OCI-LY7 (cell line): ENCODE data around the gene PDCL2. TPM values are rescaled to one million over a fixed set of nuclear protein-coding genes. Genes with fewer than 3 reads are reported as not detected.
"Not testable (repeated sequence)": the region's sequence is repeated elsewhere in the genome, so short reads cannot be mapped to it uniquely, and the experiment has no call there.

ENCODE experiments used
- BruUV-seq: library from RNA; stranded (reverse); fragments of 400-500 nt; replicated peaks from 2 replicates; lab custom pipeline; 2021; lab: Mats Ljungman, UMichigan
- CTCF ChIA-PET: fragments of 300-600 bp; sonication (Branson Sonifier 250); formaldehyde crosslinking; loops from one replicate; lab custom pipeline; 2022; ENCODE audit warnings: antibody characterized with exemption; ENCODE audit not compliant: unreplicated experiment; lab: Charles Lee
- POLR2A ChIA-PET: fragments of 300-600 bp; sonication (Branson Sonifier 250); formaldehyde crosslinking; loops from one replicate; lab custom pipeline; 2022; ENCODE audit warnings: antibody characterized with exemption; lab: Charles Lee
- DNase-seq: peaks from one replicate; pipeline ENCODE4 v3.0.0-alpha.2; 2015; ENCODE audit warnings: low spot score
- H2AFZ ChIP-seq: fragments of 200-600 bp; sonication (generic), shearing (Covaris generic); 2 replicates; pipeline ENCODE4 v1.6.1; 2014; ENCODE audit warnings: mild to moderate bottlenecking, antibody characterized with exemption, low read length, moderate library complexity
- H3K27ac ChIP-seq: fragments of 200-600 bp; sonication (generic); 2 replicates; pipeline ENCODE4 v1.5.1; 2014; ENCODE audit warnings: mixed run types, low read depth, mild to moderate bottlenecking, moderate library complexity, low read length, inconsistent platforms; ENCODE audit not compliant: poor library complexity, severe bottlenecking
- H3K36me3 ChIP-seq: fragments of 200-600 bp; sonication (generic); 2 replicates; pipeline ENCODE4 v1.6.1; 2014; ENCODE audit warnings: mild to moderate bottlenecking, antibody characterized with exemption, low read length, moderate library complexity, mixed read lengths; ENCODE audit not compliant: insufficient read depth
- H3K4me1 ChIP-seq: fragments of 200-600 bp; sonication (generic); 2 replicates; pipeline ENCODE4 v1.5.1; 2014; ENCODE audit warnings: mild to moderate bottlenecking, low read length; ENCODE audit not compliant: insufficient read depth, poor library complexity, severe bottlenecking
- H3K4me2 ChIP-seq: fragments of 200-600 bp; sonication (generic); 2 replicates; pipeline ENCODE4 v1.6.1; 2014; ENCODE audit warnings: mild to moderate bottlenecking, low read length
- H3K4me3 ChIP-seq: fragments of 200-600 bp; sonication (generic); 2 replicates; pipeline ENCODE4 v1.5.1; 2014; ENCODE audit warnings: mild to moderate bottlenecking, low read depth, low read length; ENCODE audit not compliant: poor library complexity, severe bottlenecking
- H3K79me2 ChIP-seq: fragments of 200-600 bp; sonication (generic); 2 replicates; pipeline ENCODE4 v1.6.1; 2016; ENCODE audit warnings: low read depth, mild to moderate bottlenecking, low read length, moderate library complexity, mixed read lengths; ENCODE audit not compliant: insufficient read depth
- H3K9me2 ChIP-seq: fragments of 200-600 bp; sonication (generic); 2 replicates; pipeline ENCODE4 v1.6.1; 2016; ENCODE audit warnings: mild to moderate bottlenecking, low read length, mixed read lengths; ENCODE audit not compliant: insufficient read depth
- H3K9me3 ChIP-seq: fragments of 200-600 bp; sonication (generic); 2 replicates; pipeline ENCODE4 v1.6.1; 2014; ENCODE audit warnings: mild to moderate bottlenecking, mixed run types, low read length, mixed read lengths
- H4K20me1 ChIP-seq: fragments of 200-600 bp; sonication (generic); 2 replicates; pipeline ENCODE4 v1.6.1; 2014; ENCODE audit warnings: mild to moderate bottlenecking, antibody characterized with exemption, low read length, moderate library complexity, mixed read lengths; ENCODE audit not compliant: insufficient read depth
- EZH2phosphoT487 ChIP-seq: fragments of 200-600 bp; sonication (generic); IDR thresholded peaks from 2 replicates; pipeline ENCODE4 v1.6.1; 2018; ENCODE audit warnings: low read depth, borderline replicate concordance, mild to moderate bottlenecking, mixed run types, antibody characterized with exemption, low read length, moderate library complexity, mixed read lengths
- intact Hi-C: fragments of 100-400 bp; cut with micrococcal nuclease; formaldehyde crosslinking; loops from one replicate; pipeline ENCODE4 v1.10.0; 2022; ENCODE audit not compliant: unreplicated experiment
- total RNA-seq, 2 experiments: library from RNA; depleted of rRNA in 1 of 2; stranded (reverse); fragments of >200 nt in 1 of 2; shearing (Covaris generic) in 1 of 2; gene quantifications; 2 replicates each; pipeline ENCODE4 v1.2.3, GENCODE V29; 2014 to 2022
- TF ChIP-seq, protein P1 (sequence below): fragments of 200-600 bp; sonication (generic); conservative IDR thresholded peaks from 2 replicates; pipeline ENCODE4 v1.5.1; 2014; ENCODE audit warnings: mild to moderate bottlenecking, antibody characterized with exemption, low read length, moderate library complexity, mixed read lengths

The PDCL2 gene
- total RNA-seq, 2 experiments from 2014 or later, result not detected

DNA sequence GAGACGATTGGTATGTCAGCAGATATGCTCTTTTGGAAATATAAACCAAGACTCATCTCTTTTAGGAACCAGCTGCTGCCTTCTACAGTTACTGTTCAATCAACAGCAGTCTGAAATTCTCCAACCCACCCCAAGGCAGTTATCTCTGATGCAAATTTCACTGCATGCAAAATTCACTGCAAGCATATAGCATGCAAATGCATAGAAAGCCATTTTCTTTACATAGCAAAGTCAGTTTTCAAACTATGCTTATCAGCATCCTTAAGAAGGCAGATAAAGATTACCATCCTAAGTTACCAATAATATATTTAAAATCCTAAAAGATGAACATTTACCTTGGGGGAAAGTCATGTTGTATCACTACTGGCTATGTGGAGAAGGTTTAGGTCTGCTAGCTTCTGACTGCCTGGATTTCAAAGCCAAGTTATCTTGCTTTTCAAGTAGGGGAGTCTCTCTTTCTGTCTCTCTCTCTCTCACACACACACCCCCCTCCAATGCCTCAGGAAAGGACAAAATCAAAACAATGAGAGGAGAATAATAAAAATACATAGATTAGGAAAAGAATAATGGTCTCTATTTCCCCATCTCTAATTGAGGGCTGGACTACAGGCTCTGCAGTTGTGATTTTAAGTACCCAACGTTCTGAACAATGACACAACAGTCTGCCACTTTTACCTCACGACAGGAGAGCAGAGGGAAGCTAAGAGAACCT, 42.5 kb upstream of the PDCL2 start:
- Histone ChIP-seq H3K4me3 (no peak overlapping the region), H3K9me3 (no peaks in the 10 kb centered on the region), H2AFZ (no peak overlapping the region), H3K9me2 (no peaks in the 10 kb centered on the region), H3K4me2 (no peak overlapping the region), H3K4me1 (no peaks in the 10 kb centered on the region), H3K79me2 (no peaks in the 10 kb centered on the region), H4K20me1 (no peaks in the 10 kb centered on the region), H3K27ac (no peak overlapping the region), H3K36me3 (no peaks in the 10 kb centered on the region)
- intact Hi-C loops, result no loop called here
- BruUV-seq, result no TSS peak
- POLR2A ChIA-PET, result no interaction called here
- no peak for DNase-seq
- TF ChIP-seq, protein P1, sequence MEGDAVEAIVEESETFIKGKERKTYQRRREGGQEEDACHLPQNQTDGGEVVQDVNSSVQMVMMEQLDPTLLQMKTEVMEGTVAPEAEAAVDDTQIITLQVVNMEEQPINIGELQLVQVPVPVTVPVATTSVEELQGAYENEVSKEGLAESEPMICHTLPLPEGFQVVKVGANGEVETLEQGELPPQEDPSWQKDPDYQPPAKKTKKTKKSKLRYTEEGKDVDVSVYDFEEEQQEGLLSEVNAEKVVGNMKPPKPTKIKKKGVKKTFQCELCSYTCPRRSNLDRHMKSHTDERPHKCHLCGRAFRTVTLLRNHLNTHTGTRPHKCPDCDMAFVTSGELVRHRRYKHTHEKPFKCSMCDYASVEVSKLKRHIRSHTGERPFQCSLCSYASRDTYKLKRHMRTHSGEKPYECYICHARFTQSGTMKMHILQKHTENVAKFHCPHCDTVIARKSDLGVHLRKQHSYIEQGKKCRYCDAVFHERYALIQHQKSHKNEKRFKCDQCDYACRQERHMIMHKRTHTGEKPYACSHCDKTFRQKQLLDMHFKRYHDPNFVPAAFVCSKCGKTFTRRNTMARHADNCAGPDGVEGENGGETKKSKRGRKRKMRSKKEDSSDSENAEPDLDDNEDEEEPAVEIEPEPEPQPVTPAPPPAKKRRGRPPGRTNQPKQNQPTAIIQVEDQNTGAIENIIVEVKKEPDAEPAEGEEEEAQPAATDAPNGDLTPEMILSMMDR, result no peak
- TF ChIP-seq EZH2phosphoT487, result no peak
- CTCF ChIA-PET, result no interaction called here

DNA sequence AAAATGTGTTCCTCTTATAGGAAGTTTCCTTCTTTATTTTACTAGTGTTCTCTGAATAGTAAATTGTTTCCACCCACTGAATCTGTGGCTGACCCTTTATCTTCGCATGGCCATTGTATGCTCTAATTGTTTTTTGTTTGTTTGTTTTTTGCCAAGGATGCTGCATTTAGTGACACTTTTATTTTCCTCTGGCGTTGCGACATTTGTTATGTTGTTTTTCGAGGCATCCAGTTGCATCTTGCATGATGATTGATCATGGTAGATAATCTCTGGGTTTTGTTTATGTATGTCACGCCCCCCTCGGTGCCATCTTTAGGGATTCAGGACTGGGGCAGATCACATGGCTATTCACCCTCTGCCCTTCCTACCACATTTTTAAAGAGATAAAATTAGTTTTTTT, 41.9 kb upstream of the PDCL2 start:
- H3K4me1 ChIP-seq, result no peaks in the 10 kb centered on the region
- CTCF ChIA-PET, result no interaction called here
- H3K4me2 ChIP-seq, result no peak overlapping the region
- intact Hi-C loops, result no loop called here
- no peak for TF ChIP-seq EZH2phosphoT487
- TF ChIP-seq, protein P1, result no peak
- H4K20me1 ChIP-seq, result no peaks in the 10 kb centered on the region
- no peak for DNase-seq
- H3K27ac ChIP-seq, result no peak overlapping the region
- no peak overlapping the region for H2AFZ ChIP-seq
- POLR2A ChIA-PET, result no interaction called here
- no peaks in the 10 kb centered on the region for H3K36me3 ChIP-seq
- no TSS peak for BruUV-seq
- no peaks in the 10 kb centered on the region for H3K9me3 ChIP-seq
- H3K9me2 ChIP-seq, result no peaks in the 10 kb centered on the region
- H3K79me2 ChIP-seq, result no peaks in the 10 kb centered on the region
- H3K4me3 ChIP-seq, result no peak overlapping the region

DNA sequence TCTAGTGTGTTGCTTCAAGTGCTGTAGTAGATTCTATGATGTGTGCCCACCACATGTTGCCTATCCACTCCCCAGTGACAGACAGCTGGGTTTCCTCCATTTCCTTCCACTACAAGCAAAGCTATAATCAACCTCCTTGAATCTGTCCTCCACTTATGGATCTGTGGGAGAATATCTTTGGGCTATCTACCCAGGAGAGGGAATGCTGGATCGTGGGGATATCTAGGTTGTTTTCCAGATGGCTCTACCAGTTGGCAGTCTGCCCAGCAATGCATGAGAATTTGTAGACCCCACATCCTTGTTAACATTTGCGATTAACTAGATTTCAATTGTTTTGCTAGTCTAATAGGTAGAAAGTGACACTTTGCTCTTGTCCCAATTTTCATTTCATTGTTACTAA, 33.8 kb upstream of the PDCL2 start:
- Histone ChIP-seq H3K27ac (no peak overlapping the region), H3K36me3 (no peaks in the 10 kb centered on the region), H3K4me2 (no peak overlapping the region), H3K4me3 (no peak overlapping the region), H3K9me2 (no peaks in the 10 kb centered on the region; the same call in 1 of the 2 replicates), H3K79me2 (no peaks in the 10 kb centered on the region), H3K9me3 (no peaks in the 10 kb centered on the region), H2AFZ (no peak overlapping the region), H4K20me1 (no peaks in the 10 kb centered on the region), H3K4me1 (no peaks in the 10 kb centered on the region)
- CTCF ChIA-PET, result no interaction called here
- intact Hi-C loops, result no loop called here
- POLR2A ChIA-PET, result interaction anchor here (0.7 kb wide), 1 partner anchor 129 kb away, joined by 4 read pairs; no protein-coding TSS in a partner anchor
- no peak for TF ChIP-seq EZH2phosphoT487
- TF ChIP-seq, protein P1, result no peak
- no peak for DNase-seq
- no TSS peak for BruUV-seq

DNA sequence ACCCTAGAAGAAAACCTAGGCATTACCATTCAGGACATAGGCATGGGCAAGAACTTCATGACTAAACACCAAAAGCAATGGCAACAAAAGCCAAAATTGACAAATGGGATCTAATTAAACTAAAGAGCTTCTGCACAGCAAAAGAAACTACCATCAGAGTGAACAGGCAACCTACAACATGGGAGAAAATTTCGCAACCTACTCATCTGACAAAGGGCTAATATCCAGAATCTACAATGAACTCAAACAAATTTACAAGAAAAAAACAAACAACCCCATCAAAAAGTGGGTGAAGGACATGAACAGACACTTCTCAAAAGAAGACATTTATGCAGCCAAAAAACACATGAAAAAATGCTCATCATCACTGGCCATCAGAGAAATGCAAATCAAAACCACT, 32.0 kb upstream of the PDCL2 start:
- H3K79me2 ChIP-seq, H3K4me1 ChIP-seq, intact Hi-C loops, H4K20me1 ChIP-seq, H3K9me2 ChIP-seq, BruUV-seq, H3K27ac ChIP-seq, H2AFZ ChIP-seq, CTCF ChIA-PET, H3K4me3 ChIP-seq, POLR2A ChIA-PET, DNase-seq, H3K4me2 ChIP-seq, H3K36me3 ChIP-seq, H3K9me3 ChIP-seq: not testable (repeated sequence)
